SH-SY5Y (cell line): ENCODE measurements around the gene IL6R.

Source experiments
- GATA2 ChIP-seq: IDR thresholded peaks from 2 replicates; pipeline ENCODE4 v1.6.1; 2011; ENCODE audit warnings: mild to moderate bottlenecking, low read depth, low read length
- GATA3 ChIP-seq: IDR thresholded peaks from 2 replicates; pipeline ENCODE4 v1.6.1; 2011; ENCODE audit warnings: low read depth, mild to moderate bottlenecking, low read length, moderate library complexity

The IL6R gene

GRCh38 chr1:154467434-154468102 is 62.4 kb downstream of the IL6R start:
- TF ChIP-seq GATA3 = no peak
- TF ChIP-seq GATA2 = no peak

- no peak for TF ChIP-seq GATA3
- TF ChIP-seq GATA2 = no peak
Measured at GRCh38 chr1:154468535-154469250, 63.5 kb downstream of the IL6R start.

- TF ChIP-seq GATA3 (no peak), GATA2 (no peak)
Measured at GRCh38 chr1:154469844-154470560, 64.9 kb downstream of the IL6R start.

GRCh38 chr1:154471304-154471703 is 66.2 kb downstream of the IL6R start:
- no peak for TF ChIP-seq GATA2
- no peak for TF ChIP-seq GATA3

GRCh38 chr1:154474802-154475201 is 69.7 kb downstream of the IL6R start:
- no peak for TF ChIP-seq GATA2
- TF ChIP-seq GATA3 = no peak

- TF ChIP-seq GATA2 (no peak), GATA3 (no peak)
Measured at GRCh38 chr1:154476791-154477190, 71.6 kb downstream of the IL6R start.

GRCh38 chr1:154478013-154478412 is 72.9 kb downstream of the IL6R start:
- no peak for TF ChIP-seq GATA3
- no peak for TF ChIP-seq GATA2

- TF ChIP-seq GATA3 (no peak), GATA2 (no peak)
Measured at GRCh38 chr1:154478639-154479038, 73.5 kb downstream of the IL6R start.

- no peak for TF ChIP-seq GATA2
- TF ChIP-seq GATA3 = no peak
Measured at GRCh38 chr1:154479764-154480421, 74.8 kb downstream of the IL6R start.

- TF ChIP-seq GATA3 (no peak), GATA2 (no peak)
Measured at GRCh38 chr1:154481053-154481452, 75.9 kb downstream of the IL6R start.

GRCh38 chr1:154483941-154484803 is 79.0 kb downstream of the IL6R start:
- TF ChIP-seq GATA2 (no peak), GATA3 (no peak)

GRCh38 chr1:154485106-154485505 is 80.0 kb downstream of the IL6R start:
- TF ChIP-seq GATA2 (no peak), GATA3 (no peak)

- no peak for TF ChIP-seq GATA3
- TF ChIP-seq GATA2 = no peak
Measured at GRCh38 chr1:154485910-154486496, 80.9 kb downstream of the IL6R start.
